ENCODE measurements around the gene SHANK2.

DNA sequence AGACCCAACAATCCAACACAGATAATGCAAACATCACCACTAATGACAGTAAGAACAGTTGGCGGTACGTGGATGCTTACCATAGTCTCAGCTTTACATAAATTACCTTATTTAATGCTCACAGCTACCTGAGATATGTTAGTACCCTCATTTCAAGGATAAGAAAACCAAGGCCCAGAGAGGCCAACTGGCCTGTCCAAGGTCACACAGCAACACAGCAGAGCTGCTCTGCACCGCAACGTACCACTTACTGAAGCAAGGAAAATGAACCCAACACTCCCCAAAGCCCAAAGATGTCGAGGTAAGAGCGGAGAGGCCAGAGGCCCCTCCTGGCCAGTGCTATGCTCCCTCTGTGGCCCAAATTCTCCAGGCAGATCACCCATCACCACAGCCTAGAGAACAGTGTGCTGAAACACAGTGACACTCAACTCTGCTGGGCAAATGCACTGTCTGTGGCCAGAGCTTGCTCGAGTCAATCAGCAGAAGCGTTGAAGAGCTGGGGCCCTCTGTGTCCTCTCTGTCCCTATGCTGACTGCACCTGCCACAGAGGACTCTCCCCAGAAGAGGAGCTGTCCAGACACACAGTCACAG, 14.0 kb downstream of the SHANK2 start:
- TF ChIP-seq, protein P1, sequence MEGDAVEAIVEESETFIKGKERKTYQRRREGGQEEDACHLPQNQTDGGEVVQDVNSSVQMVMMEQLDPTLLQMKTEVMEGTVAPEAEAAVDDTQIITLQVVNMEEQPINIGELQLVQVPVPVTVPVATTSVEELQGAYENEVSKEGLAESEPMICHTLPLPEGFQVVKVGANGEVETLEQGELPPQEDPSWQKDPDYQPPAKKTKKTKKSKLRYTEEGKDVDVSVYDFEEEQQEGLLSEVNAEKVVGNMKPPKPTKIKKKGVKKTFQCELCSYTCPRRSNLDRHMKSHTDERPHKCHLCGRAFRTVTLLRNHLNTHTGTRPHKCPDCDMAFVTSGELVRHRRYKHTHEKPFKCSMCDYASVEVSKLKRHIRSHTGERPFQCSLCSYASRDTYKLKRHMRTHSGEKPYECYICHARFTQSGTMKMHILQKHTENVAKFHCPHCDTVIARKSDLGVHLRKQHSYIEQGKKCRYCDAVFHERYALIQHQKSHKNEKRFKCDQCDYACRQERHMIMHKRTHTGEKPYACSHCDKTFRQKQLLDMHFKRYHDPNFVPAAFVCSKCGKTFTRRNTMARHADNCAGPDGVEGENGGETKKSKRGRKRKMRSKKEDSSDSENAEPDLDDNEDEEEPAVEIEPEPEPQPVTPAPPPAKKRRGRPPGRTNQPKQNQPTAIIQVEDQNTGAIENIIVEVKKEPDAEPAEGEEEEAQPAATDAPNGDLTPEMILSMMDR (IDR thresholded peaks at IDR 0.05) = no peak
- TF ChIP-seq EP300 (IDR thresholded peaks at IDR 0.05) = no peak
